Superior temporal gyrus (tissue), 1 donor: ENCODE data around the gene RFT1.

Experiments used
- DNase-seq: peaks from one replicate; pipeline ENCODE4 v3.0.0-alpha.2; 2016; ENCODE audit errors: extremely low spot score

RFT1 gene

DNA sequence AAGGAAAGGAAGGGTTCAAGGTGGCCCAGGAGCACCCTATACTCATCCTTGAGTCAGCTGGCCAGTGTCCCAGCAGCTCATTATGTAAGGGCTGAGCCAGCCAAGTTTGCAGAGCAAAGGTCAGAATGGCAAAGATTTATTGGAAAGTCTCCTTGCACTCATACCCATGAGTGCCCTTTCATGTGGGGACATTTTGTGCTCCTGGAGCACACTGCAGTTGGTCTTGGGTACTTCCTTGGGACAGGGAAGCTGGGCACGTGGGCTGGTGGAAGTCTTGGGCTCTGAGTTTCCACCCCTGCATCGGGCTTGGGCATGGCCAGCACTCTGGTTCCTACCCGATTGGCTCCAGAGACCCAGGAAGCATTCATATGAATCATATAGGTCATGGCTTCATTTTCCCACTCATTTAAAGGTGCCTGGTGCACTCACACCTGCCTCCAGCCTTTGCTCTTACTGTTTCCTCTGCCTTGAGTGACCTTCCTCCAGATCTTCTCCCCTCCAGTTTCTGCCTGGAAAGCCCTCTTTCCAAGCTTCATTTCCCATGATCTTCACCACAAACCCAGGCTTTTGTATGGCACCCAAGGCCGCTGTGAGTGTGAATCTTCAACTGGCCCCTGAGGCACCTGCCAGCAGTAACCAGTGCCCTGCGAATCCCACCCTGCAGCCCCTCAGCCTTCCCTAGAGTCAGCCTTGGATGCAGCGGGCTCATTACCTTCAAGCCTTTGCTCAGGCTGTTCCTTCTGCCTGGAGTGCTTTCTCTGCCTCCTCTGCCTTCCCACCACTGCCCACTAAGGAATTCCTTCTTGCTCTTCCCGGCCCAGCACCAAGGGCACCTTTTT lies 20.2 kb upstream of the RFT1 start:
- no peak for DNase-seq

DNA sequence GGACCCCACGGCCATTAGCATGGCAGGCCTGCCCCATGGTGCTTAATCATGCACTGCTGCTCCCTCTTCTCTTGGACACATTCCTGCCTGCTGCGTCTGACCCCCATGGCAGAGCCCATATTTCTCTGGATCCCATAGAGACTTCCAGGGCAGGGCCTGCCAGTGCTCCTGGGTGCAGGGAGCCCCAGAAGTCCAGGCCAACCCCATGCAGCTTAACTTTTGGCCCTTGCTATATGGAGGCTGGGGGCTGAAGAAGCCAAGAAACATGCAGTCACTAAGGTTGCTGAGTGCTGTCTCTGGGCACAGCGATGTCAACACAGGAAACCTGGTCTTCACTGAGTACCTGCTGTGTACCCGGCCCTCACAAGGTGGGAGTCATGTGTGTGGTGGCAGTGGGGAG lies 19.5 kb upstream of the RFT1 start:
- DNase-seq = no peak

DNA sequence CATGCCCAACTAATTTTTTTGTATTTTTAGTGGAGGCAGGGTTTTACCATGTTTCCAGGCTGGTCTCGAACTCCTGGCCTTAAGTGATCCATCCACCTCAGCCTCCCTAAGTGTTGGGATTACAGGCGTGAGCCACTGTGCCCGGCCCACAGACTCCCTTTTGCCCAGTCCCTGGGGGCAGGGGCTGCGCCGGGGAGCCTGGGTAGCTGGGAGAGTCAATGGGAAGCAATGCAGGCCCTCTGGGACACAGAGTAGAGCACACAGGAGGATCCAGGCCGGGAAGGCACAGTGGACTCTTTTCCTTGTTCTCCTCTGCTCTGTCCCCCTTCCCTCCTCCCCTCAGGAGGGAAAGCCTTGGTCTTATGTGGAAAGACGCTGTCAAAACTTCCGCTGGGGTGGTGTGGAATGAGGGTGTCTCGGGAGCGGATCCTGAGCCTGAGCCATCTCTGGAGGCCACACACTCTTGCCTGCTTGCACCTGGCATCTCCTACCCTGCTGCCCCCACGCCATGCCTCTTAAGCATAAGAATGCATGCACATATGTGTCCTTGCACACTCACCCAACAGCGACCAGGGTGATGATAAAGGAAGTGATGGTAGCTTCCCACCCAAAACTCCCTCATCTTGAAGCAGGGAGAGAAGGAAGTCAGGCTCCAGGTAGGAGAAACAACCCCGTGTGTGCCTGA lies 18.9 kb upstream of the RFT1 start:
- DNase-seq = no peak

DNA sequence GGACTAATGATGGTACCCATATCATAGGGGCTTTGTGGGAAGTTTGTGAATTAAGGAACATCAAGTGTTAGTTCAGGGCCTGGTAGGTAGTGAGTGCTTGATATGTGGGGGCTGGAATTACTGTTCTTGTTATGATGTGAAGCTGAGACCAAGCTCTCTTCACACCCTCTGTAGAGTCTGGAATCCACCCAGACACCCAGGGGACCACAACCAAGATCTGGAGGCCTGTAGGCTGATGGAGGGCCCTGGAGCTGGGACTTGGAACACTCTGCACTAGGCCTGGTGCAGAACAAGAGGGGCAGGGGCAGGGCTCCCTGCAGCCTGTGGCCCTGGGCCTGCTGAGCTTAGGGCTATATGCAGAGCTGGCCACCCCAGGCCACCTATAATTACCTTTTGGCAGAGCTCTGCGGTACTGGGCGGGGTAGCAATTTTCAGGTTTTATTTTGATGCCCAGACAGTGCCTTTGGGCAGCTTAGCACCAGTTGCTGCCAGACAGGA lies 17.7 kb upstream of the RFT1 start:
- no peak for DNase-seq

DNA sequence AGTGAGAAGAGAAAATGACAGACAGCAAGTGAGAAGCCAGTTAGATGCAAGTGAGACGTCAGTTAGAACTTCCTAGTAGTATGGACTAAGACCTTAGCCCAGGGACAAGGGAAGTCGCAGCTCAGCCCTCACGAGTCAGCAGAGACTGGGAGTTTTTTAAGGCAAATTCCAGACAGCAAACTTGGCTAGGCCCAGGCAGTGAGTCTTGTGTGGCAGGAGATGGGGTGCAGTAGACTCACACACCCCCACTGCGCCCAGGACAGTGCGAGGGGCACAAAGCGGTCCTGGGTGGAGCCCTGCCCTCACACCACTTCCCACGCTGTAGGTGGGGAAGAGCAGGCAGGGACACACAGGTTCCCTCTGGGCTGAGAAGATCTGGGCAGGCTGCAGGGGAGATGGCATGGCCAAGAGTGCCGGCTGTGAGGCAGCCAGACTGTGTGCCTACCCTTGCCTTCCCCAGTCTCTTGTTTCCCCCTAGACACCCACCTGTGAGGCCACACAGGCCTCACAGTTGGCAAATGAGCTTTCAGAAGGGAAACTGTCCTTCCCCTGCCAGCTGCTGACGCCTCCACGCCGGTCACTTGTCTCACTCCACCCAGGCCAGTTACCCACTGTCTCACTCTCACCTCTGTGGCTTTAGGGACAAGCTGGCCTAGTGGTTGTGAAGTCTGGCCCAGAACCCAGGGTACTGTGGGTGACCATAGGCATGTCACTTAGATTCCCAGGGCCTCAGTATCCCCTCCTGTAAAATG lies 17.1 kb upstream of the RFT1 start:
- no peak for DNase-seq

DNA sequence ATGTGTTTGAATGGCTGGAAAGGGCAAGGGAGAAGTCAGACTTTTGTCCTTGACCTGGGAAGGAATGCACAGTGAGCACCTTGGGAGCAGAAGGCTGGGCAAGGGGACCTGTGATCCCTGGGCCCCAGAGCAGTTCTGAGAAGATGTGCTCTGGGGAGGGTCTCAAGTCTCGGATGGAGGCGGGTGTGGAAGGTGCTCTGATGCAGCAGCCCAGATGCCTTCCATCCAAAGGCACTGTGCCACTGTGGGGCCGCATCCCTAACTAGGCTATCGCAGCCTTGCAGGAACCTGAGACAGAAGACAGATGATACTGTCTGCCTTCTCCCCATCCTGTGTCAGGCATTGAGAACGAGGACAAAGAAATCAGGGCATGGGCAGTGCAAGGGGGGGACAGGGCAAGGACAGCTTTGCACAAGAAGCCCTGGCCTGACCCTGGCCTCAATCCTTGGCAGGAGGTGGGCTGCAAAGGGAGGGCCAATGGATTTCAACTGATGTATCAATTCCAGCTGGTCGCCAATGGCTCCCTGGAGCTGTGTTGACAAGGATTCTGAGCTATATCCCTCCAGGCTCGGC lies 16.2 kb upstream of the RFT1 start:
- no peak for DNase-seq

DNA sequence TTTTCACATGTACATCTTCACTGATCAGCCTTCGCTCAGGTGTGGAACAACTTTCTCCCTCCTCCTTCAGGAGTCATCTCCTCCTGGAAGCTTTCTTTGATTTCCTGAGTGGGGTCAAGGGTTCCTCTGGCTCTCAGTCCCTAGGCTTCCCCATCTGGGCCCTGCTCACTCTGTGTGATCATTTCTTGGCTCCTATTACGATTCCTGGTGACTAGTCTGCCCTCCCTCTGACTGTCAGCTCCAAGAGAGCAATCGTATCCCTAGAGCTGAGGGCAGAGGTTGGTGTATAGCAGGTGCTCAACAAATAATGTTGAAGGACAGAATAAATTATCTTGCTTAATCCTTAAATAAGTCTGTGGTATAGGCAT lies 15.5 kb upstream of the RFT1 start:
- DNase-seq = no peak

DNA sequence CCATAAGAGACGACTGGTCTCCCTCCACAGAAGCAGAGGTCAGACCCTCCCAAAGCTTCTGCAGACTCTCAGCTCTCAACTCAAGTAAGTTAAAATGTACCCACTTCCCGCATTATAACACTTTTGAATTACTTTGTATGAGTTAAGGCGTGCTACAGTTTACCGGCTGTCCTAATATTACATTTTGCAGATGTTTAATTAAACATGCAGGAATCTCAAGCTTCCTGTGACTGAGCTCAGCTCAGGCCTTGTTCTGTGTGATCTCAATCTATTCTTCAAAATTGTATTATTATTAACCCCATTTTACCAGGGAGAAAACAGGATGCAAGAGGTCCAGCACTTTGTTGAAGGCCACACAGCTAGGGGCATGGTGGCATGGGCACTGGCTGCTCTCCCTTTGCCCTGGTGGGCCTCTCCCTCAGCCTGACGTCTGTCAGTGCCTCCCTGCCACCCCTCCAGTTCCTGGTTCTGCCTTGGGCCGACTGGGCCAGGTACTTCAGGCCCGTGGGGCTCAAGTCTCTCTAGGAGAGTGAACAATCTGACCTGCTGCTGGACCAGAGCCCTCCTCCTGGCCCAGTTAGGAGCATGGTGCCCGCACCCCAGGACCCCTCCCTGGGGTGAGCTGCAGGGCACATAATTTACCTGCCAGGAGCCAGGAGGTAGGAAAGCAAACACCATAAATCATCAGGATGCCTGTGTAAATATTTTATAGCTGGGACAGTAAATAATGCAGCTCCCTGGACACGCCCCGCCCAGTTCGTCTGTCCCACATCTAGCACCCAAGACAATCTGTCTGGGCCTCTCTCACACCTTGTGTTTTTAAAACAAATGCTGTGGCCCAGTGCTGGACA lies 14.9 kb upstream of the RFT1 start:
- DNase-seq = no peak

DNA sequence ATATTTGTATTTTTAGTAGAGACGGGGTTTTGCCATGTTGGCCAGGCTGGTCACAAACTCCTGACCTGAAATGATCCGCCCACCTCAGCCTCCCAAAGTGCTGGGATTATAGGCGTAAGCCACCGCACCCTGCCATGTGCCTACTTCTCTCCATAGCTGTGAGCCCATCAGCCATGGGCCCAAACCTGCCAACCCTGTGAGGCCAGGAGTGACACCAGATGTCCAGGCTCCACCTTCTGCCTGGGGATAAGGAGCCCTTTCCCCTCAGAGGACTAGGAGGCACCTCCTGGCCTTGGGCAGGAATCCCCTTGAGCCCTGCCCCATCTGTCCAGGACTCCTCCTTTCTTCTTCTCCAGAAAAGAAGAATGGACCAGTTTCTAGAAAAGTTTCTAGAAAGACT lies 14.2 kb upstream of the RFT1 start:
- DNase-seq = no peak

DNA sequence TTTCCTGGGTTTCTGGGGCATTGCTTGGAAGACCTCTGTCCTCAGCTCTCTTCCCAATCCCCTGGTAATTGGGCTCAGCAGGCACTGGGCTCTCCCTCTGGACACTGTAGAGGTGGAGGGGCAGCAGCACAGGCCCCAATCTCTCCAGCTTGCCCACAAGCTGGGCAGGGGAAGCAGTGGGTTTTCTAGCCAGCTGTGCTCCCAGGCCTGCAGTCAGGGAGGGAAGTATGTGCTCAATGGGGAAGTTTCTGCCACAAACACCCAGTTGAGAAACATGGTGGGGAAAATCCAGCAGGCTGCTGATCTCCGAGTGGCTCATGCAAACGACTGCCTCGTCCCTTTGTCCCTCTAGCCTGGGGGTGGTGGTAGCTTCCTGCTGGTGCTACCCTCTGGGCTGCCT lies 12.8 kb upstream of the RFT1 start:
- no peak for DNase-seq

DNA sequence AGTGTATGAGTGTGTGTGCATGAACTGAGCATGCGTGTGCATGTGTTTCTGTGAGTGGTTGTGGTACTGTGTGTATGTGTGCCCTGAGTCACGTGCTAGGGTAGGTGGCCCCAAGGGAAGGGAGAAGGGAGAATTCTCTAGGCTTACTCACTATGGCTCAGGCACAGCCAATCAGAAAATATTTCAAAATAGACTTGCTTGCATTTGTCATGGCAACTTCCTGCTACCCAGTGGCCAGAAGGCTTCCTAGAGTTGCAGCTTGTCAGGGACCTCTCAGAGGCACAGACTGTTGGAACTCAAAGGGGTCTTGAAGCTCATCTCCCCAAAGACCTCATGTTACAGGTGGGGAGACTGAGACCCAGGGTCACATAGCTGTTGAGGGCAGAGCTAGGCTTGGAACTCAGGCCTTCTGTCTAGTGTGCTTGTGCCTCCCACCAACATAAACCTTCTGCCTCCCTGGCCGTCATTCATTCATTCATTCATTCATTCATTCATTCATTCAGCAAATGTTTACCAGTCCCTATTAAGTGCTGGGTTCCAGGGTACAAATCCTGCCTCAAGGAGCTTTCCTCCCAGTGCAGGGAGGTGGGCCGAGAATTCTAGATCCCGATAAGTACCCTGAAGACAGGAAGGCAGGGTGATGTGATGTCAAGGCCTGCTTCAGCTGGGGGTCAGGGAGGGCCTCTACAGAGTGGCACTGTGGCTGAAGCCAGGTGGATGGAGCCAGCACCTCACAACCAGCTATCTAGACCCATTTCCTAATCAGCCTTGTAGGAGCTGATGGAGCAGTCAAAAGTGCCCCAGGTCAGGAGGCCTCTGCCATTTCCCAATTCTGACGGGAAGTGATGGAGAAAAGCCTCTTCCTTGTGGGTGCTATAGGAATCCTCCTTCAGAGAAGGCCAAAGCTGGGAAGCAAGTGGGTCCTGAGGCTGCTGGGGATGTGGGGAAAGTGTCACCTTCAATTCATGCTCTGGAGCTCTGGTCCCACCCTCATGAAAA lies 10.9 kb upstream of the RFT1 start:
- no peak for DNase-seq

DNA sequence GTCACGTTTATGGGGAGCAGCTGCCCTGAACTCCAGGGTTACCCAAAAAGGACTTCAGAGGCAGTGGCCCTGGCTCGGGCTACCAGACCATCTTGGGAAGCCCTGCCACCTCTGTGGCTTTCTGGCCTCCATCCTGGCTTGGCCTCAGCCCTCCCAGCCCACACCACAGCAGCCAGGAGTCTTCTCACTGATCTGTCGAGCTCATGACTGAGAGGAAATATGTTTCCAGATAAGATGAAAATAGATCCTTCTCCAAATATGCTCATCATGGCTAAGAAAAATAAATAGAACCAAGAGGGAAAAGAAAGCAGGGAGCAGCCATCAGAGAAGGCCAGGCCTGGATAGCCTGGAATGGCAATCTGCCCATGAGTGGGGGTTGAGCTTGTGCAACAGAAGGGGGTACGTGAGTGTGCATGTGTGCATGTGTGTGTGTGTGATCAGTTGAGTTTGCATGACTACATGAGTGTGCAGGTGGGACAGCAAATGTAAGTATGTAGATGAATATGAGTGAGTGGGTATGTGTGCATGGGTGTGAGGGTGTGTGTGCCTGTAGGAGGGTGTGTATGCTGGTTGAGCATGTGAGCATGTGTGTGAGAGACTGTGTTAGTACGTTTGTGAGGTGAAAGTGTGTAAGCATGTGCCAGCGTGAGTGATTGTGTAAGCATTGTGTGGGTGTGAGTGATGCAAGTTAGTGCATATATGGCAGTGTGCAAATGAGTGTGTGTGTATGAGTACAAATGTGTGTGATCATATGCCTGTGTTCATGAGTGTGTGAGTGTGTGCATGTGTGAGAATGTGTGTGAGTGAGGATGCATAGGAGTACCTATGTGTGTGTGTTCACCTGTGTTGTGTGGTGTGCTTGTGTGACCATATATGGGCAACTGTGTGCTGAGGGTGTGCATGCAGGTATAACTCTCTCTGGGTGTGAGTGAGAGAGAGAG lies 9.9 kb upstream of the RFT1 start:
- DNase-seq = no peak

DNA sequence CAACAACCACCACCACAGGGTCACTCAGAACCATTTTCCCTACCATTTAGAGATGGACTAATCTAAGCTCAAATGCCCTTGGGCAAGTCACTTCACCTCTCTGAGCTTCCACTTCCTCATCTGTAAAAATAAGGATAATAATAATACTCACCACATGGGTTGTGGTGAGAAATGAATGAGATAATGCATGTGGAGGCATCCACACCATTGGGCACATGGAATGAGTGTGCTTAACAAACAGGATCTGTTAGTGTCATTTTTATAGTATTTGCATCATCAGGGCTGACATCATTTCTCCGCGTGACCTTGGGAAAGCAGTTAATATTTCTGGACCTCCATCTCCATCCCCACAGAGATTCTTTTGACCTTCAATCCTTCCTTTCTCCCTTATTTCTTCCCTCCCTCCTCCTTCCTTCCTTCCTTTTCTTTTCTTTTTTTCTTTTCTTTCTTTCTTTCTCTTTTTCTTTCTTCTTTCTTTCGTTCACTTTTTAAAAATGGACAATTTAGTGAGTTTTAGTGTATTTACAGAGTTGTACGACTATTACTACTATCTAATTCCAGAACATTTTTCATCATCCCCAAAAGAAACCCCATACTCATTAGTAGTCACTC lies 7.7 kb upstream of the RFT1 start:
- no peak for DNase-seq

DNA sequence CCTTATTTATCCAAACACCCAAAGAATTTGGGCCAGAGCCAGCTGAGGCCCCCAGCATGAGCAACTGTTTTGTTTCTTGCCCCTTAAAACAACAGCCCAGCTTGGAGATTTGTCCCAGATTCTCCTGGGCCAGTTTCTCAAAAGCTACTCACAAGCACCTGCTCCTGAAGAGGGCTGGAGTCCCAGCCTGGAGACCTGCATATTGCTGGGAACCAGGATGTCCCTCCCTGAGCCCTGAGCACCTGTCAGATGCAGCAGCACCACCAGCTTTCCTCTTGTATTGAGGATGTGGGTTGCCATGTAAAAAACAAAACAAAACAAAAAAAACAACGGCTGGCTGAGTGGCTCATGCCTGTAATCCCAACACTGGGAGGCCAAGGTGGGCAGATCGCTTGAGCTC lies 7.0 kb upstream of the RFT1 start:
- no peak for DNase-seq

DNA sequence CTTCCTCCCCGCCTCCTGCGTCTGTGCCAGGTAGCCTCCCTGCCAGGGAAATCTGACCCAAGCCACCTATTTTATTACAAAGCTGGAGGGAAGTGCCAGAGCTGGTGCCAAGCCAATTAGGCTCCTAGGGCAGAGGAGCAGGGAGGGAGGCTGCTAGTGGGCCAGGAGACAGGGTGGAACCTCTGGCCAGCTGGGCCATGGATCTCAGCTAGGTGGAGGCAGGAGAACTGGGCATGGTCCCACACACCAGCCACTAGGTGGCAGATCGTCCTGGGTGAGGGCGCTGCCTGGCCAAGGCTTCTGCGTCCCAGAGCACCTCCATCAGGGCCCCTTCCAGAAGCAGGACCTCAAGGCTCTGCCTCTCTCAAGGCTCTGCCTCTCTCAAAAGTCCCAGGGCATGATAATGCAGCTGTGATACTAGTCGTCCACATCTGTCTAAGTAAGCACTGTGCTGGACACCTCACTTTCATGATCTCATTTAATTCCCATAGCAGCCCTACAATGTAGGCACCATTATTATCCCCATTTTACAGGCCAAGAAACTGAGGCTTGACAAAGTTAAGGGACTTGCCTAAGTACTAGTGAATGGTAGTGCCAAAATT lies 4.5 kb upstream of the RFT1 start:
- DNase-seq = peak; percentile 46

DNA sequence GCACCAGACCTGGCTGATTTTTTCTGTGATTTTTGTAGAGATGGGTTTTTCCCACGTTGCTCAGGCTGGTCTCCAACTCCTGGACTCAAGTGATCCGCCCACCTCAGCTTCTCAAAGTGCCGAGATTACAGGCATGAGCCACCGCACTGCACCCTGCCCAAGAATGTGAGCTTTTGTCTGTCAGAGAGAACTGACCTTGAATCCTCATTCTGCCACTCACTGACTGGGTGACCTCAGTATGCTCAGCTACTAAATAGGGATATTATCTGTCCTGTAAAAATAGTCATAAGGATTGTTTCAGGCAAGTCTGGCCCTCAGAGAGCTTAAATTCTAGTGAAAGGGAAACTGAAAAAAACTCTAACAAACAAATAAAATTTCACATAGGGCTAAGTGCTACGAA lies 2.1 kb upstream of the RFT1 start:
- no peak for DNase-seq

DNA sequence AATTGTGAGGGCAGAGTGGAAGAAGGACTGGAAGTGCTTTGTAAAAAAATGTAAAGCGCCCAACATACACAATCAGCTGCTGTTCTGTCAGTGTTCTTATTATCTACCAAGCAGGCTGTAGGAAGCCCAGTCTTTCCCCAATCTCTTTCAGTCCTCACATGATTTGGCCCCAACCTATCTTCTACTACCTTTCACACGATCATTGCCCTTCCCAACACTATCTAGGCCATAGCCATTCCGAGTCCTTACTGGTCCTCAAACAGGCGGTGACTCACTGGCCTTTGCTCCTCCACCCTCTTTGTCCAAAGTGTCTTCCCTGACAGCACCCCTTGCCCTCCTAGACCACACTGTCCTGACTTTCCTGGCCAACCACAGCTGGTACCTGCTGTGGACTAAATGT lies 861 bp upstream of the RFT1 start:
- DNase-seq = no peak

DNA sequence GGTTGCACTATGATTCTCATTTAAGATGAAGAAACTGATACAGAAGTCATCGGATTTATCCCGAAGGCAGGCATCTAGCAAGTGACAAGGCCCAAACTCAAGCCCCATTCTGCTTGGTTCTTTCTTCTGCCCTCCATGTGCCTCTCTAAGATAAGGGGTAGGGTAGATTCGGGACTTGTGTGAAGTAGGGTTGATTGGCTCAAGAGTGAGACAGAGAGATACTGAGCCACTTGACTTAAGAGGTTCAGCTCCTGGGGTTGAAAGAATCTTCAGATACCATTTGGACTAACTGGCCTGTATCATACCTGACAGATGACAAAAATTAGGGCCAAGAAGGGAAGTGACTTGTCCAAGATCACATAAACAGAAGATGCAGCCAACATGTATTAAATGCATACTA lies 891 bp downstream of the RFT1 start:
- no peak for DNase-seq
